Measurements from ENCODE around the gene FAM50B. TPM values are rescaled to one million over a fixed set of nuclear protein-coding genes. Genes with fewer than 3 reads are reported as not detected.

Gene FAM50B
- total RNA-seq, 1 experiment from 2014 or later, result 3.3 TPM

GRCh38 chr6:3799719-3800118, 49.5 kb upstream of the FAM50B start:
- Mint-ChIP-seq H3K27me3 (ENCODE audit: low read depth) (peaks cover 11% of the 10 kb centered on the region), H3K27ac (no peak overlapping the region; a peak in 1 of 7 replicates)
- no peak overlapping the region; the same call in 1 of the 2 replicates for H3K14ac ChIP-seq (ENCODE audit: insufficient read depth, low read length)

More at GRCh38 chr6:3799719-3800118, 49.5 kb upstream of the FAM50B start:
- Histone ChIP-seq H3K4ac (ENCODE audit: low read depth, low read length) (no peak overlapping the region), H4K8ac (replicated peaks; ENCODE audit: insufficient read length, low read depth, low read length) (no peak overlapping the region), H3K27ac (ENCODE audit: insufficient read length, low read depth, low read length) (no peak overlapping the region), H2BK20ac (ENCODE audit: low read depth, low read length, poor library complexity, severe bottlenecking) (no peak overlapping the region), H3K4me1 (ENCODE audit: insufficient read depth, low read length) (peaks cover 2% of the 10 kb centered on the region; the same call in 1 of the 2 replicates), H3T11ph (ENCODE audit: low read length) (no peak overlapping the region), H3K23ac (ENCODE audit: insufficient read length, low read depth, low read length) (no peak overlapping the region), H3K9me3 (ENCODE audit: control insufficient read depth, low read depth, low read length) (no peaks in the 10 kb centered on the region), H3K79me1 (ENCODE audit: insufficient read depth, low read depth, low read length, poor library complexity, severe bottlenecking) (no peaks in the 10 kb centered on the region), H3K27me3 (ENCODE audit: insufficient read depth, low read length) (no peaks in the 10 kb centered on the region), H3K4me2 (ENCODE audit: insufficient read depth, insufficient read length, low read length) (no peak overlapping the region), H2BK12ac (ENCODE audit: insufficient read length, low read depth, low read length) (no peak overlapping the region), H3K18ac (ENCODE audit: insufficient read length, low read depth, low read length) (no peak overlapping the region), H2AK5ac (ENCODE audit: insufficient read length, low read length) (no peak overlapping the region), H4K5ac (ENCODE audit: insufficient read length, low read depth, low read length) (no peak overlapping the region), H4K91ac (ENCODE audit: insufficient read length, low read depth, low read length) (no peak overlapping the region), H3K9ac (ENCODE audit: extremely low read depth, insufficient read length, low read length) (no peak overlapping the region), H3K79me2 (ENCODE audit: insufficient read depth, low read length) (no peaks in the 10 kb centered on the region), H2BK120ac (ENCODE audit: low read depth, low read length, poor library complexity, severe bottlenecking) (no peak overlapping the region), H4K20me1 (ENCODE audit: control insufficient read depth, insufficient read depth, insufficient read length) (no peaks in the 10 kb centered on the region), H2BK5ac (ENCODE audit: insufficient read length, low read length) (no peak overlapping the region), H3K56ac (ENCODE audit: insufficient read length, low read depth, low read length) (no peak overlapping the region), H2AFZ (ENCODE audit: low read length) (no peak overlapping the region), H2BK15ac (ENCODE audit: low read depth, low read length) (no peak overlapping the region), H3K23me2 (ENCODE audit: insufficient read length, low read depth, low read length, poor library complexity, severe bottlenecking) (no peaks in the 10 kb centered on the region)
- TF ChIP-seq, protein P1, sequence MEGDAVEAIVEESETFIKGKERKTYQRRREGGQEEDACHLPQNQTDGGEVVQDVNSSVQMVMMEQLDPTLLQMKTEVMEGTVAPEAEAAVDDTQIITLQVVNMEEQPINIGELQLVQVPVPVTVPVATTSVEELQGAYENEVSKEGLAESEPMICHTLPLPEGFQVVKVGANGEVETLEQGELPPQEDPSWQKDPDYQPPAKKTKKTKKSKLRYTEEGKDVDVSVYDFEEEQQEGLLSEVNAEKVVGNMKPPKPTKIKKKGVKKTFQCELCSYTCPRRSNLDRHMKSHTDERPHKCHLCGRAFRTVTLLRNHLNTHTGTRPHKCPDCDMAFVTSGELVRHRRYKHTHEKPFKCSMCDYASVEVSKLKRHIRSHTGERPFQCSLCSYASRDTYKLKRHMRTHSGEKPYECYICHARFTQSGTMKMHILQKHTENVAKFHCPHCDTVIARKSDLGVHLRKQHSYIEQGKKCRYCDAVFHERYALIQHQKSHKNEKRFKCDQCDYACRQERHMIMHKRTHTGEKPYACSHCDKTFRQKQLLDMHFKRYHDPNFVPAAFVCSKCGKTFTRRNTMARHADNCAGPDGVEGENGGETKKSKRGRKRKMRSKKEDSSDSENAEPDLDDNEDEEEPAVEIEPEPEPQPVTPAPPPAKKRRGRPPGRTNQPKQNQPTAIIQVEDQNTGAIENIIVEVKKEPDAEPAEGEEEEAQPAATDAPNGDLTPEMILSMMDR (conservative IDR thresholded peaks at IDR 0.05), result no peak
- no peak for DNase-seq
- Mint-ChIP-seq H3K9me3 (no peaks in the 10 kb centered on the region), H3K36me3 (ENCODE audit: insufficient read depth in 1 of 3, low read depth in 3 of 3) (no peaks in the 10 kb centered on the region), H3K4me3 (no peak overlapping the region), H3K4me1 (peaks cover 14 to 21% of the 10 kb centered on the region in 2 experiments)
- no CpG with 5 or more reads among the region's 6 CpGs for WGBS (ENCODE audit: extremely low coverage, insufficient read length, low lambda C conversion rate)
